ENCODE measurements around the gene HSPA12A.

GRCh38 chr10:116668446-116668845 lies 73.9 kb downstream of the HSPA12A start:
- TF ChIP-seq POLR2A (IDR thresholded peaks at IDR 0.05), result no peak
- TF ChIP-seq CTCF (IDR thresholded peaks at IDR 0.05 in 4 of 5, conservative IDR thresholded peaks at IDR 0.05 in 1 of 5), result no peak
